NCI-H524 (cell line): ENCODE measurements around the gene TSPAN32.

Experiments used
- DNase-seq, 2 experiments: peaks; one replicate each; lab custom pipeline; 2025; lab: John Stamatoyannopoulos, UW

The TSPAN32 gene

DNA sequence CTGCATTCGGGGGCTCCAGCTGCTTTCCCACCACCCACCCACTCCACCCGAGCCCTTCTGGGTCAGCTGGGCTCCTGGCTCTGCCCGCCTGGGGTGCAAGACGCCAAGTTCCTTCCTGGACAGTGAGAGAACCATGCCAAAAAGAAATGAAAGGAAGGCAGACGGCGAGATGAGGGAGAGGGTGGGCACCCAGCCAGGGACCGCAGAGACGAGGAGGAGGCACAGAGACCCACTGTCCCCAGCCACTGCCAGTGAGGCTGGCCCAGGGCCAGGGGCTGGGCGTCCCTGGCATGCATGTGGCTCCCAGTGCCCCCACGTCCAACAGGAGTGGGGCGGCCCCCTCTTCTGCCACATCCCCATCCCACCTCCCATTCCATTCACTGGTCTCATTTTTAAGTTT, 64.5 kb downstream of the TSPAN32 start:
- no peak for DNase-seq

DNA sequence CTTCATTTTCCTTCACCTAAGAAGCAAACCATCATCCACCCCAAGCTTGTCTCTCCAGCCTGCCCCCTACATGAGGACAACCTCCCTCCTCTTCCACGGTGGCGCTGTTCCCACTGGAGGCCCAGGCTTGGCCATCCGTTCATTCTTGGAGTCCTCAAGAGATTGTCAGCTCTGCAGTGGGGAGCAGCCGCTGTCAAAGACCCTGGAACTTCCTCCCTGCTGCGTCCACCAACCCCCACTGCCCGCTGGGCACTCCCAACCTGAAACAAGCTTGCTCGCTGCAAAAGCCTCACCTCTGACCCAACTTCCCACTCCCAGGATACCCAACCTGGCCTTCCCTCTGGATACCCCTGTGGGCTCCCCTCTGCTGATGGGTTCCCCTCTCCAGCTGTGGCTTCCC, 64.9 kb downstream of the TSPAN32 start:
- no peak for DNase-seq

DNA sequence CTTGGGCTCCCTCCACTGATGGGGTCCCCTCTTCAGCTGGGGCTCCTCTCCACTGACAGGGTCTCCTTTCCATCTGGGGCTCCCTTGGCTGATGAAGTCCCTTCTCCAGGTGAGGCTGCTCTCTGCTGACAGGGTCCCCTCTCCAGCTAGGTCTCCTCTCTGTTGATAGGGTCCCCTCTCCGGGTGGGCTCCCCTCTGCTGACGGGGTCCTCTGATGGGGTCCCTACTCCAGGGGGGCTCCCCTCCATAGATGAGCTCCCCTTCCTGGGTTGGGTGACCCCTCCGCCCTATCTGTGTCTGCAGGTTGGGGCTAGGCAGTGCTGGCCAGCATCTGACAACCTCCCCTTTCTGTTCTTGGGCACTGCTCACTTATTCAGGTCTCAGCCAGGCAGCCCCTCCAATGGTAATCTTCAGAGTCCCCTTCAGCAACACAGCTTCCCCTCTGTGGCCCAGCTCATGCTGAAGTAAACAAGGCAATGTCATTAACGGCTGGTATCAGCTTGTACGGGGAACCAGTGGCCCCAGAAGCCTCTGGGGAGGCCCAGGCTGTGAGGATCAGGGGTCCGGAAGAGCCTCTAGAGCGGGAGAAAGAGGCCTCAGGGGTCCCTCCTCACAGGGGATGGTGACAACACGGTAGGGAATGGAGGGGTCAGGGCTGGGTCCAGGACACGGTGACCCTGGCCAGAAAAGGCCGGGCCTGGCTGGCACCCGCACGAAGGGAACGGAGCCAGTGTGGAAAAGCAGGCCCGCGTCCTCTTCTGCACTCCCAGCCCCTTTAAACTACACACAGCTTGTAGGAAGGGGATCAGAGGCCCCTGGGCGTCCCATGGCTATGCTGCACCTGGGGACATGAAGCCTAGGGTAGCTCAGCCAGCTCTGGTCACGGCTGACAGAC, 65.7 kb downstream of the TSPAN32 start:
- DNase-seq: no peak
